GM21423 (cell line): Measurements from ENCODE around the gene FAM227A.

ENCODE experiments used
- ATAC-seq: cut with Tn5 transposase; IDR thresholded peaks from one replicate; pipeline ENCODE4 v1.9.1; 2021; ENCODE audit warnings: mild to moderate bottlenecking, moderate library complexity; ENCODE audit not compliant: unreplicated experiment

Gene FAM227A

DNA sequence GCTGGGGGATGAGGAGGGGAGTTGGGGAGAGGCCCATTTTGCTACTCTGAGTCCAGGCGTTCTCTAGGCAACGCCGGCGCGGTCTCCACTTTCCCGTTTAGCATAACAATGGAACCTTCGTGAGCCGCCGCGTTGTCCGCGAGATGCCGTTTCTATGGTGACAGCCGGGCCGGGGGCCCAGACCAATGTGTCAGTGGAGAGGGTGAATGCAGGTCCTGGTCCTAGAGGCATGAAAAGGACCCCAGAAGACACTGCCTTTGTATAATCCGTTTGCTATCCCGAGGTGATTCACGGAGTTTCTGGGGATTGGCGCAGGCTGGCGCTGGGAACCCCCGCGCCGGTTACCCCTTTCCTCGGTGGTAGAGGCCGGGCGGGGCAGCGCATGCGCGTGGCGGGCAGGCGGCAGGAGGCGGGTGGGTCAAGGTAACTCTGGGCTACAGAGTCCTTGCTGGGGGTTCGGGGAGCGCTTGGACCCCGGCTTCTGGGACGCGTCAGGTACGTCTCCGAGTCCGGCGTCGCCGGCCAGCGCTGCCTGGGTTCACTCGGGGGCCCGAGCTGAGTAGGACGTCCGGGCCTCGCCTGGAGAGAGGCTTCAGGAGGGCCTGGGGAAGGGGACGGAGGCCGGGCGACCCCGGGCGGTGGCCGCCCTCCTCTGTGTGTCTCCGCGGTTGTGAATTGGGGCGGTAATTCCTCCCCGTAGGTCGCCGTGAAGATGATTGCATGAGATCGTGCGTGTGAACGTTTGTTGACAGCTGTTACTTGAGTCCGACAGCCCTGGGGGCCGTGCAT, at the start of gene FAM227A, which contains the start of gene CBY1:
Gene FAM227A, minus strand, starts transcription at position 137 of the 789 bp plus-strand sequence. CDS start 6,224 bp downstream, outside the sequence.
Gene CBY1, plus strand, starts transcription at position 383 of the 789 bp plus-strand sequence. CDS start 11,417 bp downstream, outside the sequence.
- peak; percentile 74 for ATAC-seq

DNA sequence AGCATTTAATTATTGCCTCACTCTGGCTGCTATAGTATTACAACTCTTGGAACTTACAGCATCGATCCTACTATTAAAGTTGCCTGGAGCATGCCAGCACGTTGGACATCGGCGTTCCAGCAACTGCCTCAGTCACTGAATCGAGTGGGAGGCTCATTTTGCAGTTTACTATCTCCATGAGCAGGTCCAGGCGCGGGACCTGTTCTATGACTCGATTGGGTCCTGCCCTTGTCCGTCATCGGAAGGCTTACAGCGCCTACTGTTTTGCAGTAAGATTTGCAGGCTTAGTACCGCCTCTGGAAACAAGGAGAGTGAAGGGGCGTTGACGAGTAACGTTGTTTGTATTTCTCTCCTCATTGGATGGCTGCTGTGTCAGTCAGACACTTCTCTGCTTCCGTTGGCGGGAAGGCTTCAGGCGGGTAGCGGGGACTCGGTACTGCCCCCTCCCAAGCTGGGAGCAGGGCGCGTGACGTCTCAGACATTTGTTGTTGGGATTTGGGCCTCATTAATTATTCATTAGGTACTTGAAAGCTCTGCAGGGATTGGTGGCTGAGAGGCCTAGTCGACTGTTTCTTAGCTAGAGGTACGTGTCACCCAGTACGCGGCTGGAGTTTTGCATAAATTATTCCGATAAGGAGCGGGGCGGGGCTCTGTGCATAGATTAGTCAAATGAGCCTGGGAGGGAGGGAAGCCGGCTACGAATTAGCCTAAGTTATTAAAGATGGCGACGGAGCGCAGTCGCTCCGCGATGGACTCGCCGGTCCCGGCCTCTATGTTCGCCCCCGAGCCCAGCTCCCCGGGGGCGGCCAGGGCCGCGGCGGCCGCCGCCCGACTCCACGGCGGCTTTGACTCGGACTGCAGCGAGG, 49.3 kb upstream of the FAM227A start, which contains the start of gene GTPBP1:
Gene GTPBP1, plus strand, starts transcription at position 710 of the 866 bp plus-strand sequence. Its CDS starts 12 bp downstream, at position 722.
- peak; percentile 67 for ATAC-seq

DNA sequence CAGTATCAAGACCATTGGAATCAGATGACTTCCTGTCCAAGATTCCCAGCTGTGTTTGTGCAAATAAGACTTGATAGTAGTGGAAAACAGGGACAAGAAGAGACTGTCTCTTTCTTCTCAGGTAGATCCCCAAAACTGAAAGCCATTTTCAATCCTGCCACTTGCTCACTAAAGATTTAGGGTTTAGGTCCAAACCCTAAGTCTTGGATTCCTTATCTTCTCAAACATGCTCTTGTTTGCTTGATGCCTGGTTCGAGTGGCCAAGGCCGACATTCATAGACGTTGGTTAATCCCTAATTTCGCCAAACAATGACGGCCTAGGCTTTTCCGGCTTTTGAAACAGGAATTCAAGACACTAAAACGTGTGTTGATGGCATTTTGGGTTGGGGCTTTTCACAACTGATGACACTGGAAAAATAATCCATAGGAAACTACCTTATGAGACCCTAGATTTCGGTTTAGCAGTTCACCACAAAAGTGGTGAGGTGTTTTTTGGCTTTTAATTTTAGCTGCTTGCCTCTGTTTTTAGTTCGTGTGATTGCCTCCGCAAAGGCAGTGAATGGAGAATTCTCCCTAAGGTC, 48.6 kb upstream of the FAM227A start:
- no peak for ATAC-seq

DNA sequence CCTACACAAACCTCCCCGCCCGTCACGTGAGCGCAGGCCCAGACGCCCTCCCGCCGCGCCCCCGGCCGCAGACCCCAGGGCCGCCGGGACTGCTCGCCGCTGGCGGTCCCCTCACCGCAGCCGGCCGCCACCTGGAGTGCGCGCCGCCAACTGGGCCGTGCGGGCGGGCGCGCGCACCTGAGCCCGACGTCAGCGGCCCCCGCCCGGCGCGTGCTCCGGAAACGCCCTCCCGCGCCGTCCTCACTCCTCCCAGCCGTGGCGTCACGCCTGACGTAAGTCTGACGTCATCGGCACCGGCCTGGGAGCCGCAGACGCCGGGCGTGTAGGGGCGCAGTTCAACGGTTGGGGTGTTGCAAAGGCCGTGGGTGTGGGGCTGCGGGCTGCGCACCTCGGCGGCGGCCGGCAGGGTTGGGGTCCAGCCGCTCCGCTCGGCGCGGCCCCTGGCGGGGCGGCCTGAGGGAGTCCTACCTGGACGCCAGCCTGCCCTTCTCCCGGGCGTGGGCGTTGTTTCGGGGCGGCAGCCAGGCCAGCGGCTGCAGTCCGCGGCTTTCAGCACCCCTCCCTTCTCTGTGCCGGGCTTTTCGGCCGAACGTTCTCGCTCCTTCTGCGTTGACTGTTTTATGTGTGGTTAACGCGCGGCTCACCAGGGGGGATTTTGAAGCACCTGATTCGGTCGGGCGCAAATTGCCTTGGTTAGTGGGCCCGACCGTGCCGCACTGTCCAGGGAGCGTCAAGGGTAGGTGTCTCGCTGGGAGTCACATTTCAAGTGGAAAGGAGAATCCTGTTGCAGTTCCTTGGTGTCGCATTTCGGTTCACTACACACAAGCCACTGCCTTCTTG, 44.8 kb upstream of the FAM227A start, which contains the start of gene JOSD1:
Gene JOSD1, minus strand, starts transcription at position 155 of the 840 bp plus-strand sequence. CDS start 956 bp downstream, outside the sequence.
- ATAC-seq = peak; percentile 31

DNA sequence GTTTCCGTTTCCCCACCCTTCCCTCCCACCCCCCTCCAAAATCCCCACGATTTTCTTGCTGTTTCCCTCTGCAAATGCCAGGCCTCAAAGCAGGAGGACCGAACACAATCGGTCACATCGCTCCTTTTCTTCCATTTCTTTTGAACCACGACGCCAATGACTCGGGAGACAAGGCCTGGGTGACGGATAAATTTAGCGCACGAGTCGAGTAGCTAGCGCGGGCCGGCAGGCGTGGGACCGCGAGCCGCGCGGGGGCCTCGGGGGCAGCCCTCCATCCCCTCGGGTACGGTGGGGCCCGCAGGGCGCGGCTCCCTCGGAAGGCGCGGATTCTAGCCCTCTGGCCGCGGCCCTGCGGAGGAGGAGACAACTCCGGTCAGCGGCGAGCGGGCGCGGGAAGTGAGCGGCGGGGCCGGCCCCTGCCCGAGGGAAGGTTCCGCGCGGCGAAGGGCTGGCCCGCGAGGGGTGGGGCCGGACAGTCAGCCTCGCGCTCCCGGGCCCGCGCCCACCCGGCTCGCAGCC, 44.1 kb upstream of the FAM227A start:
- ATAC-seq = no peak

DNA sequence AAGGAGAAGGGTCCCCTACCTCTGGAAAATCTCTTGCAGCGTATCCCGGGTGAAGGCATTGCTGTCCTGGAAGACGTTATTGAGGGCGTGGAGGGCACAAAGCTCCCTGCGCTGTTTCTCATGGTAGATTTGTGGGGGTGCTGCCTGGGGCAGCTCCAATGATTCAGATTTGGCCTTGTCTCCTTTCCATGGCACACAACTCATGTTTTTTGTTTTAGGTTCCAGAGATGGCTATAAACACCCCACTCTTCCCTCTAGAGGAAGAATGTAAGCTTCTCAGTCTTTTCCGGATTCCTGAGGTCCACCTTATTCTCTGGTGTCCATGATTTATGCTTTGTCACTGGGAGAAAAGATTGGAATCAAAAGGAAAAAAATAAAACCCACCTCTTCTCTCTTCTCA, 43.6 kb upstream of the FAM227A start:
- no peak for ATAC-seq

DNA sequence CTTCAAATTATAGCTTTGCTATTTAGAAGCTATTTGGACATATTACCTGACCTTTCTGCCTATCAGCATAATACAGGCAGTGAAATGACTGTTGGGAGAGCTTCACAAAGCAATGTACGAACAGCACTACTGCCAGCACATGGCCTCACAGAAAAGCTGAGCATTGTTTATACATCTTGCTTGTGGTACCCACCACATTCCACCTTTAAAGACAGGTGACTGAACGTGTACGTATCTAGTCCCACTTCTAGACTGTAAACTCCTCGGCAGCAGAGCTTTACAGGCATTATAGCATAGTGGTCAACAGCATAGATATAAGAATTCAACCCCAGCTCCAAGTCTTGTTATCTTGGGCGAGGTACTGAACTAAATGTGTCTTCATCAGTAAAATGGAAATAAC, 43.0 kb upstream of the FAM227A start:
- ATAC-seq = no peak

DNA sequence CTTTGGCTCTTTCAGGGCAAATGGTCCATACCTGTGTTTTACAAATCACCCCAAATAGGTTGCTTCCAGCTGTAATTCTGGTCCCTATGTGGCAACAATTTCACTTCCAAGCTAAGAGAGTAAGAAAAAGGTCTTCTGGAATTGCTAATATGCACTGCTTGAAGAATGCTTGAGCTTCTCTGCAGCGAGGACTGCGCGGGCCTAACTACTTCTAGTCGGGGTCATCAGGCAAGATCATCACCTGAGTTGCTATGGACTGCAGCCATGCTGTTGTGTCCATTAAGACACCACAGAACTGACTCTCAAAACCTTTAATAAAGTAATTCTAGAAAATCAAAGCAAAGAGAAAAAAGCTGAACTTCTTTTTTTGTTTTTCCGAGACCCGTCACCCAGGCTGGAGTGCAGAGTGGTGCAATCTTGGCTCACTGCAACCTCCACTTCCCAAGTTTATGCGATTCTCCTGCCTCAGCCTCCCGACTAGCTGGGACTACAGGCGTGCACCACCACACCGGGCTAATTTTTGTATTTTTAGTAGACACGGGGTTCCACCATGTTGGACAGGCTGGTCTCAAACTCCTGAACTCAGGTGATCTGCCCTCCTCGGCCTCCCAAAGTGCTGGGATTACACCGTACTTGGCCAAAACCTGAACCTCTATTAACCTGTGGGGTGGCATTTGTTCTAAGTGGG, 42.4 kb upstream of the FAM227A start:
- no peak for ATAC-seq

DNA sequence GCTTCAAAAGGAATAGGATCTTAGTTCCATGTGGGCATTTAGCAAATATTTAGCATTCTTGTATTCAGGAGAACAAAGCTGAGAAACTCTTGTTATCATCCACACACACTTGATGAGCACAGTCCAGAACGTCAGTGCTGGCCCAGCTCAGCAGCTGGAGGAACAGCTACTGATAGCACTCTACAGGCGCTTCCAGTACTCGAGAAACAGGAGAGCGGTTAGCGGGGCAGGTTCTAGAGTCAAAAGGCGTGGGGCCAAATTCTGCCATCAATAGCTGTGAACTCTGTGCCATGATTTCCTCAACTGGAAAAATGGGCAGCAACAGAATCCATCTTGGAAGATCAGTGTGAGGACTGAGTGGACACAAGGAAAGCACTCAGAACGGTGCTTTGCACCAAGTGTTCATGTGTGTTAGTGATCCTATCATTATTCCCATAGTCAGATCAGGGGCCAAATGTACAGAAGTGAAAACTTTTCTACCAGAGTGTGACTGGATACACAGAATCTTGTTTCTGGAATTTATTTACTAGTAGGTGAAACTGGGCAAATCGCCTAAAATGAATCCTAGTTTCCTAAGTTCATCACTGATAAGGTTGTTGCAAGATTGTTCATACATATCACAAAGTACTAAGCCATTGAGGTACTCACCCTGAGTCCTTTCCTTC, 41.4 kb upstream of the FAM227A start:
- ATAC-seq = no peak

DNA sequence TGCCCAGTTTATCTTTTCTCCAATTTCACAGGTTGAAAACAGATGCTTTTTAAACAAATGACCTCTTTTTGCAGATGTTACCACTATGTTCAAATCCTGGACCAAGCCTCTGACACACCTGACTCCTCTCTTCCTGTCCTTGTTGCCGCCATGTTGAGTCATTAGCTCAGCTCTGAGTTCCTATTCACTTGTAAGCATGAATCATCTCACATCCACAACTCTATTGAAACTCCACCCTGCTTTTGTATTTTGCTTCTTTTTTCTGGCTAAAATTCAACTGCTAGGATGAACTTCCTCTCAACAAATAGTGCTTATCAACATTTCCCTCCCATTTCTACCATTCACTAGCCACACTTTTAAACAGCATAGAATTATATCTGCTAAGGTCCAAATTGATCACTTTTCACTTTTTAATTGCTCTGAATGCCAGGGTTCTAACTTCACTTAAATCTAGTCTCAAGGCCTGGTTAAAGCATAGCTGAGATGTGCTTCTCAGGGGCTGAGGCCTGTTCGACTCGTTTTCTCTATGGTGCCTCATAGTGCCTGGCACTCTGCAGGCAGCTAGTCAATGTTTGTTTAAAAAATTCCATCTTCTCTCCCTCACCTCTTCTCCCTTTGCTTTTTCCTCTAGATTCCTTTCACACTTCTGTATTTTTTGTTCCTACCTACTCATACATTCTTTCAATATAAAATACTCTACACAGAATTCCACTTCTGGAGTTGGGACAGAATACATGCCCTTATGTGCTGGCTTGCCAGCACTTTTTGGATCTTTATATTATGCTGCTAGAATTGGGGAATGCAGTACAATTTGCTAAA, 40.6 kb upstream of the FAM227A start:
- no peak for ATAC-seq

DNA sequence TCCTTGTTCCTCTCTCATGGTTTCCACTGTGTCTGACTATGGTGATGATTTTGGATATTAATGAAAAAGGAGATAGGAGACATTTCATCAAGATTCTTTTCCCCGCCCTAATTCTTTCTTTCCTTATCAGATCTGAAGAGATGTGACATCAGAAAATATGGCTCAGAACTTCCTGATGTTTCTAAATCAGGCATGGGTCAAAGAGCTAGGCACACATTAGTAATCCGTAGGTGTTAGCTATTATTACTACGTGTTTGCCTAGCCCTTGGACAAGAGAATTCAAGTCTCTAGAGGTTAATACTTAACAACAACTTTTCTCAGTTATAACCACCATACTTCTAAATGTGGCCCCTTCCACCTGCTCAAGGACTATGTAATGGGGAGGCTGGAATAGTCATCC, 38.7 kb upstream of the FAM227A start:
- no peak for ATAC-seq

DNA sequence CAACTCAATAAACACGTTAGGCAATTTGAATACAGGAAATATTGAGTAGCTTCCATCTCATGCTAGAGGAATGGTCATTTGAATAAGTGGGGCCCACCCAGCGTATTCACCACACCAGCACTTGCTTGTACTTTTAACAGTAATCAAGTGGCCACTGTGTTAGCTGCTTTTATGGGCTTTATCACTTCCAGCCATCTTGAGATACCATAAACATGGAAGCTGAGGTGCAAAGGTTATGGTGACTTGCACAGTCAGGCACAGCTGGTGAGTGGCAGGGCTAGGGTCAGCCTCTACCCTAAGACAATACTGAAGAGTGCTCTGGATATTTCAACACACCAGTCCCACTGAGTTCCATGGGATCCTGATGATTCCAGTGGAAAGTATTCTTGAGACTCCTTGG, 37.9 kb upstream of the FAM227A start:
- no peak for ATAC-seq

DNA sequence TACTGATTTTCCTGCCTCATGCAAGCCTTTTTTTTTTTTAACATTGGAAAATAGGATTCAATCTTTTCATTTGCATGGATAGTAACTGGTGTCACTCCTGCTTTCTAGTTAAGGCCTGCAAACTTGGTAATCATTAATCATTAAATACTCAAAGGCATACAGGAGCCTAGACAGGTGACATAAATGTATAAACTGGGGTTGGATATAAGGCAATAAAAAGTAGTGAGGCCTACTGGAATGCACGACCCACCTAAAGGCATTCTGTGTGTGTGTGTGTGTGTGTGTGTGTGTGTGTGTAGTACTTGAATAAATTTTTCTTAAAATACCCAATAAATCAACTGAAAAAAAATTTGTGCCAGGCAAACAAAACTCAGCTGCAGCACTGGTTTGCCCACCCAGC, 33.5 kb upstream of the FAM227A start:
- no peak for ATAC-seq

DNA sequence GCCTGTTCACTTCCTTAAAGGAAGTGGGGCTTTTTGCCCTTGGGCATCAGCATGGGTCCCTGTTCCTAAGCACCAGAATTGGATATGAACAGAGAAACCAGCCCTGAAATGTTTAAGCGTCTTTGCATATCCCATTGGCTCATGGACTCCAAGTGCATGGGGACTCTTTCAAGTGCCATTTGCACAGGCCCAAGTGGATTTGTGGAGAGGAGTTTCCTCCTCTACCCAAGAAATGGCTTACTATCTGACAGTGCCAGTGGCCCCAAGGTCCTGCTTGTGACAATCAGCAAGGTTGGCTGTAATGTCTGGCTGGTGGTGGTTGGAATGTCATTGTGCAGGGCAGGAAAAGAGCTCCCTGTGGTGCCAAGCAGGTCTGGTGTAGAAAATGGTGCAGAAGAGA, 29.6 kb upstream of the FAM227A start:
- ATAC-seq = no peak

DNA sequence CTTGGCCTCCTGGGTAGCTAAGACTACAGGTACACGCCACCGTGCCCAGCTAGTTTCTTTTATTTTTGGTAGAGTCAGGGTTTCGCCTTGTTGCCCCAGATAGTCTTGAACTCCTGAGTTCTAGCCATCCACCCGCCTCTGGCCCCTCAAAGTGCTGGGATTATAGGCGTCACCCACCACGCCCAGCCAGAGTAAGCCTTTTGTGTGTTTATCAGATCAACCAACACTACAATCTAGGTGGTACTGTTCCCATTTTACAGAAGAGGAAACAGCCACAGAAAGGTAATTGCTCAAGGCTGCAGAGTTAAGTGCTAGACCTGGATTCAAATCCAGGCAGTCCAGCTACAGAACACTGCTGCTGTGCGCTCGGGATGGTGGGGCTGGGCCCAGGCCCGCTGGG, 28.7 kb upstream of the FAM227A start:
- no peak for ATAC-seq

DNA sequence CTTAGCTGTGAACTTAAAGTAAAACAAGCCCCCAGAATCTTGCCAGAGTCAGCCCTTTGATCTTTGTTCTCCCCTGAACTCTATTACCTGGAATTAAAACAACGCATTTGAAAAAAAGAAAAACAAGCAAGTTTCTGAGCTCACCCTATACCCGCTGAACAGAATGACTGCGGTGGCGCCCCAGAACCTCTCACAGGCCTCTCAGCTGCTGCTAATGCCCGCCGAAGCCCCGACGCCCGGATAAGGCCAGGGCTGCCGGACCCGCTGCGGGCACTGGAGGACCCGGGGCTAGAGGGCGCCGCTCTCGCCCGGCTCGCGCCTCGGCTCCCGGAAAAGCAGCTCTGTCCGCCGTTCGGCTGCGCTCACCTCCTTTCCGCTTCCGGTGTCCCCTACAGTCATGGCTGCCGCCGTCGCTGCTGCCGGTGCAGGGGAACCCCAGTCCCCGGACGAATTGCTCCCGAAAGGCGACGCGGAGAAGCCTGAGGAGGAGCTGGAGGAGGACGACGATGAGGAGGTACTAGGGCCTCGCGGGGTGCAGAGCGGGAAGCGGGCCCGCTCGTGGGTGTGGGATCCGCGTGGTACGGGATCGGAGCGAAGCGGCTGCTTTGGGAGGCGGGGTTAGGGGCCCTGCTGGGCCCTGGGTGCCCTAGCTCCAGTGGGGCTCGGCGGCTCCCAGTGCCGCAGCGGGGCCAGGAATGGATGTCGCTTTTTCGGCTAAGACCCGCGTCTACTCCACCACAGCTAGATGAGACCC, 25.6 kb upstream of the FAM227A start, which contains the start of gene TOMM22:
Gene TOMM22, plus strand, starts transcription at position 376 of the 754 bp plus-strand sequence. Its CDS starts 22 bp downstream, at position 398.
- ATAC-seq = peak; percentile 91

DNA sequence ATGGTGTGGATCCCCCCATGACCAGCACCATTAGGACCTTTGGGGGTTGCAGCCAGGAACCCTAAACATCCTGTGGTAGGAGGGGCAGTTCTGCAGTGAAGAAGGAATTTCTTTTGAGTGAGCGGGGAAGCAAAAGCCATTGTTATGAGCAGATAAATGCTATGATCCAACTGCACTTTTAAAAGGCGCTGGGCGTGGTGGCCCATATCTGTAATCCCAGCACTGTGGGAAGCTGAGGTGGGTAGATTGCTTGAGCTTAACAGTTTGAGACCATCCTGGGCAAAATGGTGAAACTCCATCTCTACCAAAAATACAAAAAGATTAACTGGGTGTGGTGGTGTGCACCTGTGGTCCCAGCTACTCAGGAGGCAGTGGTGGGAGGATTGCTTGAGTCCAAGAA, 19.6 kb upstream of the FAM227A start:
- no peak for ATAC-seq
